ENCODE measurements around the gene MAP7D1.
"Not testable (repeated sequence)": the region's sequence is repeated elsewhere in the genome, so short reads cannot be mapped to it uniquely, and the experiment has no call there.

Gene MAP7D1

GRCh38 chr1:36206323-36206858 lies 50.4 kb downstream of the MAP7D1 start:
- DNase-seq: no peak

- no peak for DNase-seq
Observed at GRCh38 chr1:36207339-36207738, 51.4 kb downstream of the MAP7D1 start.

- no peak for DNase-seq
Observed at GRCh38 chr1:36208978-36209703, 53.2 kb downstream of the MAP7D1 start.

- no peak for DNase-seq
Observed at GRCh38 chr1:36211307-36211706, 55.3 kb downstream of the MAP7D1 start.

GRCh38 chr1:36211841-36212240 lies 55.9 kb downstream of the MAP7D1 start:
- DNase-seq: no peak

GRCh38 chr1:36212782-36213181 lies 56.8 kb downstream of the MAP7D1 start:
- no peak for DNase-seq

GRCh38 chr1:36217670-36218069 lies 61.7 kb downstream of the MAP7D1 start:
- no peak for DNase-seq

- DNase-seq: not testable (repeated sequence)
Observed at GRCh38 chr1:36221901-36222300, 65.9 kb downstream of the MAP7D1 start.

- no peak for DNase-seq
Observed at GRCh38 chr1:36222481-36223380, 66.8 kb downstream of the MAP7D1 start.

- peak; percentile 38 for DNase-seq
Observed at GRCh38 chr1:36223381-36223995, 67.5 kb downstream of the MAP7D1 start.

GRCh38 chr1:36223996-36224536 lies 68.1 kb downstream of the MAP7D1 start, which contains the start of gene THRAP3:
Gene THRAP3, plus strand, starts transcription at chr1:36224443. Its CDS starts 58,121 bp downstream, at chr1:36282564.
- peak; percentile 100 for DNase-seq

GRCh38 chr1:36224537-36225282 lies 68.8 kb downstream of the MAP7D1 start:
- peak; percentile 96 for DNase-seq

GRCh38 chr1:36225283-36225899 lies 69.4 kb downstream of the MAP7D1 start:
- no peak for DNase-seq

GRCh38 chr1:36230279-36230678 lies 74.3 kb downstream of the MAP7D1 start:
- DNase-seq: not testable (repeated sequence)
